Right lobe of liver (tissue), 6 donors: ENCODE data around the gene REM2. TPM values are rescaled to one million over a fixed set of nuclear protein-coding genes. Genes with fewer than 3 reads are reported as not detected.

Experiments used
- ATAC-seq, 4 donors: fragments of 200-7000 bp; cut with Tn5 transposase; one replicate each; pipeline ENCODE4 v1.9.1; 2020; ENCODE audit warnings: mild to moderate bottlenecking in 4 of 4, moderate library complexity in 4 of 4
- DNase-seq, 3 donors: peaks; one replicate each; pipeline ENCODE4 v3.0.0-alpha.2; 2020
- H3K27ac ChIP-seq, 3 donors: fragments of 200-600 bp; one replicate each; pipeline ENCODE4 v1.8.0; 2022
- H3K27me3 ChIP-seq, 2 donors: fragments of 200-600 bp; one replicate each; pipeline ENCODE4 v1.8.0; 2022
- H3K36me3 ChIP-seq, 4 donors: fragments of 200-600 bp; sonication (generic) in 1 of 4; one replicate each; pipeline versions ENCODE4 v1.5.1 to v1.8.0; 2017 to 2022; ENCODE audit warnings: control low read depth in 1 of 4
- H3K4me1 ChIP-seq, 4 donors: fragments of 200-600 bp; sonication (generic) in 1 of 4; one replicate each; pipeline versions ENCODE4 v1.5.1 to v1.8.0; 2017 to 2022; ENCODE audit warnings: control low read depth in 1 of 4
- H3K4me3 ChIP-seq, 3 donors: fragments of 200-600 bp; one replicate each; pipeline ENCODE4 v1.8.0; 2022
- H3K9me3 ChIP-seq, 4 donors: fragments of 200-600 bp; sonication (generic) in 1 of 4; one replicate each; pipeline versions ENCODE4 v1.5.1 to v1.8.0; 2017 to 2022; ENCODE audit warnings: control low read depth in 1 of 4
- CTCF ChIP-seq, 4 donors: fragments of 200-600 bp in 3 of 4; fragments of 450-650 bp in 1 of 4; IDR thresholded peaks; one replicate each; pipeline versions ENCODE4 v1.5.1 to v1.8.0; 2016 to 2022; ENCODE audit warnings: antibody characterized with exemption in 4 of 4, mild to moderate bottlenecking in 2 of 4
- POLR2A ChIP-seq: fragments of 450-650 bp; IDR thresholded peaks from one replicate; pipeline ENCODE4 v1.6.1; 2017; ENCODE audit warnings: antibody characterized with exemption, mild to moderate bottlenecking
- WGBS: methylation state at CpG from one replicate; pipeline ENCODE4 v1.1.6; 2018; ENCODE audit warnings: low coverage, low lambda C conversion rate; ENCODE audit not compliant: insufficient coverage; ENCODE audit errors: missing lambda C conversion rate; 5-methylcytosine and 5-hydroxymethylcytosine counted together
- intact Hi-C, 2 donors: fragments of 100-400 bp; cut with DNase I; formaldehyde crosslinking; loops; one replicate each; pipeline versions ENCODE4 v1.11.2 to v1.14.1; 2022
- total RNA-seq, 6 experiments: library from RNA; depleted of rRNA in 2 of 6; stranded (reverse); fragments of >200 nt in 2 of 6; fragmentation: NEBNext Ultra II Directional in 3 of 6; extraction: Animal tissue kit (Norgen Biotek cat#: 25700) in 3 of 6; gene quantifications; one replicate each; pipeline versions ENCODE4 v1.1.0 to v1.2.4, GENCODE V29; 2016 to 2023
- donor health status: DM: no; HTN: yes; CAD: no.
- donor health status: DM: no; HTN: no; CAD: no.
- donor health status: DM: no; HTN: no; CAD: no.
- donor health status: DM: no; HTN: yes; CAD: no.
- donor health status: DM: no; HTN: yes; CAD: no.

Gene REM2
- total RNA-seq, 6 experiments from 2014 or later = 0.10 to 0.12 TPM; not detected in 4

GRCh38 chr14:22882064-22882463 lies 958 bp upstream of the REM2 start:
- DNase-seq (no peak), ATAC-seq (no peak)
- Histone ChIP-seq H3K4me1 (no peaks in the 10 kb centered on the region), H3K9me3 (no peaks in the 10 kb centered on the region), H3K27ac (no peak overlapping the region), H3K27me3 (no peaks in the 10 kb centered on the region), H3K36me3 (peaks cover 0 to 16% (median 7%) of the 10 kb centered on the region in 4 donors), H3K4me3 (no peak overlapping the region)
- intact Hi-C loops = no loop called here
- WGBS = 37% methylated on average over 7 of the region's 7 CpGs
- no peak for TF ChIP-seq CTCF (IDR thresholded peaks at IDR 0.05)
- no peak for TF ChIP-seq POLR2A

- intact Hi-C loops = no loop called here
- ATAC-seq = peak in 3 of 4 donors; percentile 12 to 63 (median 26)
- H3K27me3 ChIP-seq = no peaks in the 10 kb centered on the region
- no peak overlapping the region for H3K4me3 ChIP-seq
- no peak for DNase-seq
- no peaks in the 10 kb centered on the region for H3K9me3 ChIP-seq
- H3K27ac ChIP-seq = no peak overlapping the region
- peaks cover 0 to 10% (median 5%) of the 10 kb centered on the region in 4 donors for H3K36me3 ChIP-seq
- TF ChIP-seq CTCF (IDR thresholded peaks at IDR 0.05) (no peak), POLR2A (no peak)
- WGBS = 24% methylated on average over 6 of the region's 6 CpGs
- no peaks in the 10 kb centered on the region for H3K4me1 ChIP-seq
Observed at GRCh38 chr14:22882529-22883172, 371 bp upstream of the REM2 start.

- Histone ChIP-seq H3K36me3 (no peaks in the 10 kb centered on the region), H3K9me3 (no peaks in the 10 kb centered on the region), H3K4me3 (no peak overlapping the region), H3K27ac (no peak overlapping the region), H3K27me3 (no peaks in the 10 kb centered on the region), H3K4me1 (no peaks in the 10 kb centered on the region)
- TF ChIP-seq POLR2A (no peak), CTCF (IDR thresholded peaks at IDR 0.05) (no peak)
- WGBS = 80% methylated on average over 5 of the region's 7 CpGs
- no peak for ATAC-seq
- intact Hi-C loops = no loop called here
- DNase-seq = no peak
Observed at GRCh38 chr14:22884076-22884737, 1.2 kb downstream of the REM2 start.

- no peaks in the 10 kb centered on the region for H3K36me3 ChIP-seq
- H3K27me3 ChIP-seq = no peaks in the 10 kb centered on the region
- no peak for ATAC-seq
- 77% methylated on average over 5 of the region's 11 CpGs for WGBS
- TF ChIP-seq CTCF (IDR thresholded peaks at IDR 0.05) (no peak), POLR2A (no peak)
- H3K9me3 ChIP-seq = no peaks in the 10 kb centered on the region
- intact Hi-C loops = no loop called here
- no peak overlapping the region for H3K27ac ChIP-seq
- H3K4me3 ChIP-seq = no peak overlapping the region
- H3K4me1 ChIP-seq = no peaks in the 10 kb centered on the region
- no peak for DNase-seq
Observed at GRCh38 chr14:22884738-22885523, 1.9 kb downstream of the REM2 start.
